ENCODE data around the gene CXCR1. TPM values are rescaled to one million over a fixed set of nuclear protein-coding genes. Genes with fewer than 3 reads are reported as not detected.
A peak's percentile ranks its signal among the peaks of the same experiment; 100 is the strongest.
"Not testable (repeated sequence)": the region's sequence is repeated elsewhere in the genome, so short reads cannot be mapped to it uniquely, and the experiment has no call there.

CXCR1 gene
- total RNA-seq, result not detected

DNA sequence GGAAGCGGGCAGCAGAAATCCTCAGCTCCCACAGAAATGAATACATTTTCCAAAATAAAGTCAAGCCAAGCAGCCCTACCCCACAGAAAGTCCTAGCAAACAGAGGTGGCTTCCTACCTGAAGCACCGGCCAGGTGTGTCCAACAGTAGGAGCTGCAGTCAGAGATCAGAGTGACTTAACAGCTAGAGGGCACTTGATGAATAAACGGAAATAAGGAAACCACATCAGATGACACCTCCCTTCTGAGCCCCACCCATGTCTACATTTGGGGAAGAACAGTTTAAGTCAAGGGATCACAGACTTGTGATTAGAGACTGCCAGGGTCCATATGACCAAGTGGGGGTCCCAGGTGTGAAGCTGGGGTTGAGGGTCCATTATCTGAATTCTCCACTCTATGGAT lies at the start of gene CXCR1:
CXCR1 (minus strand) TSS at position 172 of the 400 bp plus-strand sequence. CDS start 1,751 bp downstream, outside the sequence.
- DNase-seq, result peak; percentile 7

DNA sequence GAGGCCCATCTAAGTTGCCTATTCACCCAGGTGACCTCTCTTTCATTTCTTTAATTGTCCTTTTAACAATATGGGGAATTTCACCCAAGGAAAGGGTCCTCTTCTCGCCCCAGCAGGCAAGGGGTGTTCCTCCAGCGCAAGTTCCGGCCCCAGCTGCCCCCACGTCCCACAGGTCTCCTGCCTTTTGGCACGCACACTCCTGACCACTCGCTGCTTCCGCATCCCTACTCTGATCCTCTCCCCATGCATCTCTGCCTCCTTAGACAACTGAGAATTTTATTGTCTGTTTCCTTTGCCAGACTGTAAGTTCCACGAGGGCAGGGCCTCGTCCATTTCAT lies 49.5 kb upstream of the CXCR1 start:
- DNase-seq, result no peak

DNA sequence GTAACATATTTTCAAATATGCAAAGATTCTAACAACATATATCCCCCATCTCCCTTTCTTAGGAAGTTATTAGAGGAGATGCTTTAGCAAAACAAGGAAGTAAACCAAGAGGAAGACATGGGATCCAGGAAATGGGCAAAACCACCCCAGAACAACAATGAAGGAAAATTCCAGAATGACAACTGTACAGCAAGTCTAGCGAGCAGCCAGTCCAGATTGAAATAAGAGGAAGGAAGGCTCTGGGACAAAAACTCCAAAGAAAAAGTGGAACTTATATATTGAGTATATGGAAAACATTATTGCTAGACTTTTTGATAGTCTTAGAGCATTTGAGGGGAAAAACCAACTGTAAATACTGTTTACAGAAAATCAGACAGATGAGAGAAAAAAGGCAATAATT lies 47.4 kb upstream of the CXCR1 start:
- DNase-seq, result no peak

DNA sequence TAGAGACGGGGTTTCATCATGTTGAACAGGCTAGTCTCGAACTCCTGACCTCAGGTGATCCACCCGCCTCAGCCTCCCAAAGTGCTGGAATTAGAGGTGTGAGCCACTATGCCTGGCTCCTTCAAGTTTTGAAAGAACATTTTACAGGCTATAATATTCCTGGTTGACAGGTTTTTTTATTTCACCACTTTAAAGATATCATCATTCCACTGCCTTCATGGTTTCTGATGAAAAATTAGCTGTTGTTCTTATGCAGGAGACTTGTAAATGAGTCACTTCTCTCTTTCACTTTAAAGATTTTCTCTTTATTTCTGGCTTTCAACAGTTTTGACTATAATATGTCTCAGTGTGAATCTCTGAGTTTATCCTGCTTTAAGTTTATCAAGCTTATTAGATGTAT lies 42.3 kb upstream of the CXCR1 start:
- no peak for DNase-seq

DNA sequence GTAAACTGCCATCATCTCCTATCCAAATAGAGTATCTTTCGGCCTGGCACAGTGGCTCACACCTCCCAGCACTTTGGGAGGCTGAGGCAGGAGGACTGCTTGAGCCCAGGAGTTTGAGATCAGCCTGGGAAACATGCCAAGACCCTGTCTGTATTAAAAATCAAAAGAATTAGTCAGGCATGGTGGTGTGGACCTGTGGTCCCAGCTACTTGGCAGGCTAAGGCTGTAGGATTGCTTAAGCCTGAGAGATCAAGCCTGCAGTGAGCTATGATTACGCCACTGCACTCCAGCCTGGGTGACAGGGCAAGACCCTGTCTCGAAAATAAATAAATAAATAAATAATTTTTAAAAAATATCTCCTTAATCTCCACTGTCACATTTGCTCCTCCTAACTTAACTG lies 35.5 kb upstream of the CXCR1 start:
- DNase-seq, result no peak

DNA sequence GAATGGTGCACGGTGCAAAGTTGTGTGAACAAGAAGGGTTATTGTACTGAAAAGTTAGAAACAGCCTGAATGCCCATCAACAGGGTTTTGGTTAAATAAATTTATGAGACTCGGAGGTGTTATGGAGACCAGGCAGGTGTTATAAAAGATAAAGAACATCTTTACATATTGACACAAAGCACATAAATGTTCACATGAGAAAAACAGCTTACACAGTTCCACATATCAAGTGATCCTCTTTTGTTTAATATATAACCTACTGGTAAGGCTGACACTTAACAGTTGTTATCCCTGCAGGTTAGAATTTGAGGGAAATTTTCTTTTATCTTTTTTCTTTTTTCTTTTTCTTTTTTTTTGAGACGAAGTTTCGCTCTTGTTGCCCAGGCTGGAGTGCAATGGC lies 30.2 kb upstream of the CXCR1 start:
- DNase-seq, result no peak

DNA sequence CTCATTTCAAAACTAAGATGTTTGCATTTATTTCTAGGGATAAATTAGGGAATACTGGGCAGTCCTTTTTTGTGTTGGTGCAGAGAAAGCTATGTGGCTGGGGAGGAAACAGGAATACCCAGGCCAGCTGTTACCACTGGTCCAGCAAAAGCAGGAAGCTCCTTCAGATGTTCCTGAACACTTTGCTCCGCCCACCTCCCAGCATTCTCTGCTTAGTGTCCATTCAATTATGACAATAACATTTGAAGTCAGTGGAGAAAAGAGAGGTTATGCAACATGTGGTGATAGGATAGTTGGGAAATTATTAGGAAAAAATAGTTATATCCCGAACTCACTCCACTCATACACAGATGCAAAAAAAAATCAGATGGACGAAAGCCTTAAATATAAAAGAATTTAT lies 28.1 kb upstream of the CXCR1 start:
- DNase-seq, result no peak

DNA sequence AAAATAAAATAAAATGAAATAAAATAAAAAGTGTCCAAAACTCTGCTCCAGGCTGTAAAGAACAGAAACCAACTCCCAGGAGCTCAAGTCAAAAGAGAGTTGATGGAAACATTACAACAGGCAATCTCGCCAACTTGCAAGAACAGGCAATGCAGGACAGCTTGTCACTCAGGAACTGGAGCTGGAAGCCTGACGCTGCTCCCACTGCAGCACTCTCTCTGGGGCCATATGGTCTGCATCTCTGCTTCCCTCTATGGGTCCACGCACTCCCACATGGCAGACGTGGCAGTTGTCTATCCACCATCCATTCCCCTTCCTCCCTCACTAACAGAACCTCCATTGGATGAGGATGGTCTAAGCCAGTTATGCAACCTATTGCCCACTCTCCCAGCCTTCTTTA lies 26.9 kb upstream of the CXCR1 start:
- no peak for DNase-seq

DNA sequence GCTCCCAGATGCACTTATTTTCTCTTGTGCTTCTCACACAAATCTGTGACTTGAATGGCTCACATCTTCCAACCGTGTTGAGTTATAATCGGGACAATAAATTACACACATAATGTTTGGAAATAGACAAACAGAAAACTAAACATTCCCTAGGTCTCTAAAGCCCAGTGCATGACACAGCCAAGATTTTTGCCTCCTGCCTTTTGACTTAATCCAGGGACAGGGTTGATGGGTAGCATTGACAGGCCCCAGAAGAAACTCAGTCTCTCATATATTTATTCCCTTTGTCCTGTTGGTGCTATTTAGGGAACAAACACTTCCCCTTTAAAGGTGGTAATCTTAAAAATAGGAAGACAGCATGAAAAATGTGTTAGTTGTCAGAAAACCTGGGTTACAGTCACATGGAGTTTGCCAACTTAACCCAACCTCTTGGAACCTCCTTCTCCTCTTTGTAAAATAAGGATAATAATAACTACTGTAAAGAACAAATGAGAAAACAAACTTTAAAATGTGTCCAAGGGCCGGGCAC lies 26.2 kb upstream of the CXCR1 start:
- DNase-seq, result no peak

DNA sequence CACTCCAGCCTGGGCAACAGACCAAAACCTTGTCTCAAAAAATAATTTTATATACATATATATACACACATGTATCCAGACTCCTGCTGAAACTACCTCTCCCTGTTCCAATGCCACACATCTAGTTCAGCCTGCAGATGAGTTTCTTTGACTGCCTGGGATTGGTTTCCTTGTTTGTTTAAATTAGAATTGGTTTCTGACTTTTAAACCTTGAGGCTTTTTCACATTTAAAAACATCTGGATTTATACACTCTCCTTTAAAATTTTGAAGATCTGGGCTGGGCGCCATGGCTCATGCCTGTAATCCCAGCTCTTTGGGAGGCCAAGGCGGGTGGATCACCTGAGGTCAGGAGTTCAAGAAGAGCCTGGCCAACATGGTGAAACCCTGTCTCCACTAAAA lies 21.8 kb upstream of the CXCR1 start:
- no peak for DNase-seq

DNA sequence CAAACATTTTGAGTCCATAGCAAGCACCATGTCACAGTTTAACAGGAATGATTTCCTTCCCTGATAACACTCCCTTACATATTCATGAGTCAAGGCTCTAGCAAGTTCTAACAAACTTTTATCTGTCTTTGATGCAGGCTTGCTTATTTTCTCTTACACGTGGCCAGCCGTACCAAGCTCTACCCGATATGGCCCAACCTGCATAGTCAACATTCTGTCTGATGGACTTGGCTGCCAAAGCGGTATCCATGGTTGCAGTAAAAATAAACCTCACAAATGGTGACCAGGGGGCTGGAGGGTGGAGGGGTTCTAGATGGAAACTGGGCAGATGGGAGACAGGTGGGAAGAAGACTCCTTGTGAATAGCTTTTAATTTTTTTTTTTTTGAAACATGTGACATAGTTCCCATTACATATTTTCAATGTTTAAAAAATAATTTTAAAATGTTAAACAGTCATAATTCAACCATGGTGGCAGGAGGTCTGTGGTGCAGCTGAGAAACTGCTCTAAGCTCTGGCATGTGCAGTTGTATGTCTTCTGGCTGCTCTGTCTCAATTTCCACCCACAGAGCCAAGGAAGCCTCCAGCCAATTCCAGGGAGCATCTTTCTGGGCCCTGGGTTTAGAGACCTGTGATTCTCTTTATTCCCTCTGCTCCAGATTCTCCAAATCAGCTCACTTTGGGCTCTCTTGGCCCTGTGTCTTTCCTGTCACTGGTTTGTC lies 20.7 kb upstream of the CXCR1 start:
- no peak for DNase-seq

DNA sequence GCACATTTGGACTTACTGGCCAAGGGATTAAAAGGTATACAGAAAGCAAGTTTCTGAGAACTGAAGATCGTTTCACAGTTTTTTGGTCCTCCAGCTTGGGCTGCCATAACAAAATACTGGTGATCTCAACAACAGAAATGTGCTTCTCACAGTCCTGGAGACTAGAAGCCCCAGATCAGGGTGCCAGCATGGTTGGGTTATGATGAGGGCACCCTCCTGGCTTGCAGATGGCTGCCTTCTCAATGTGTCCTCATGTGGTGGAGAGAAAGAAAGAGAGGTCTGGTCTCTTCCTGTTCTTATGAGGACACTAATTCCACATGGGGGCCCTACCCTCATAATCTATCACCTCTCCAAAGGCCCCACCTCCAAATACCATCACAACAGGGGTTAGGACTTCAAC lies 20.1 kb upstream of the CXCR1 start:
- no peak for DNase-seq

DNA sequence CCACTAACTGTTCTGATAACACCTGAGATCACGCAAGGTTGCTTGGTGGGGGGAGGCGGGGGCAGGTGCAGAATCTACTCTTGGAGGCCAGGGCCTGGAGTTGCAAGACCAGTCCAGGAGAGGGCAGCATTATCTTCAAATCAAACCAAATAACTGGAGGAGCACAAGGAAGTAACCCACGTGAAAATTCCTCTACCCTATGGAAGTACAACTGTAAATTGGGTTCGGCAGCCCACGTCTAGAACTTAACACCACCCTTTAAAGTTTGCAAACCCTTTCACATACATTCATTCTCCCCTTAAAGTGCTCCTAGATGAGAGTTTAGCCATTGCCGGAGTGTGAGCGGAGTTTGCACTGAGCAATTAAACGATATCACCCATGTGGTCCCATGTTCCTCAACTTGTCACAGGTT lies 19.6 kb upstream of the CXCR1 start:
- peak; percentile 57 for DNase-seq

DNA sequence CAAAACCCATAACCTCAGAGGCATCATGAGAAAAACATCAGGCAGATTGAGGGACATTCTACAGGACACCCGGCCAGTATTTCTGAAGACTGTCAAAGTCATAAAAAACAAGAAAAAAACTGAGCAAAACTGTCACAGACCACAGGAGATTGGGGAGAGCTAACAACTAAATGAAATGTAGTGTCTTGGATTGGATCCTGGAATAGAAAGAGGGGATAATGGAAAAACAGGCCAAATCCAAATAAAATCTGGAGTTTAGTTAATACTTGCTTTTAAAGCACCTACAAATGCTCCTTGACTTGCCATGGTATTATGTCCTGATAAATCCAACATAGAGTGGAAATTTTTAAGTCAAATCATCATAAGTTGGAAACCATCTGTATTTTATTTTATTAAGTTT lies 17.6 kb upstream of the CXCR1 start:
- no peak for DNase-seq

DNA sequence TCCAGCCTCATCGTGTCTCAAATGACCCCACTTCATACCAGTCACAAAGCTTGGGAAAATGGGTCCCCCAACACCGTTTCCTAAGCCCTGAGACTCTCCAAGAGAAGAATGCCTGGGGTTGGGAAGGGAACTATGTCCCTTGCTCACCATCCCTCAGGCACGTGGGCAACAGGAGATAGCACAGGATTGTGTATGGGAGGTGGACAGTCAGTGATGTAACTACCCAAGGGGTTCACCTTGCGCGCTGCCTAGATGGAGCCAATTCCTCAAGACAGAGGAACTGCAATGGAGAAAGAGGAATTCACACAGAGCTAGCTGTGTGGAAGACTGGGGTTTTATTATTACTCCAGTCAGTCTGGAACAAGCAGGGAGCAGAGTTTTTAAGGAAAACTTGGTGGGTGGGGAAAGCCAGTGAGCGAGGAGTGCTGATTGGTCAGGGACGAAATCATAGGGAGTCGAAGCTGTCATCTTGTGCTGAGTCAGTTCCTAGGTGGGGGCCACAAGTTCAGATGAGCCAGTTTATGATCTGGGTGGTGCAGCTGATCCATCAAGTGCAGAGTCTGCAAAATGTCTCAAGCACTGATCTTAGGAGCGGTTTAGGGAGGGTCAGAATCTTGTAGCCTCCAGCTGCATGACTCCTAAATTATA lies 13.8 kb upstream of the CXCR1 start:
- DNase-seq, result no peak

DNA sequence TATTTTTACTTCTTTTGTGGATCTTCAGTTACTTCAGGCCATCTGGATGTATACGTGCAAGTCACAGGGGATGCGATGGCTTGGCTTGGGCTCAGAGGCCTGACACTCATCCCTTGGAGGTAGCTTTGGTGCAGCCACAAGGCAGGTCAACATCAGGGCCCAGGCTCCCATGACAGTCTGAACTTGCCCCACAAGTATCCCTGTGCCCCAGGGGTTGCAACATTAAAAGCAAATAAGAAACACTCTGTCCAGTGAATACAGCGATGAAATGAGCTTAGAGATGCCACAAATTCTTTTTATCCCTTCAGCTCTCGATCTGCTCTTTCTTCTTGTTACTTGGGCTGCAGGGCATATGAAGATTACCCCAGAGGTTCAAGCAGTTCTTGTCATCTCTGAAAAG lies 13.0 kb upstream of the CXCR1 start:
- no peak for DNase-seq

DNA sequence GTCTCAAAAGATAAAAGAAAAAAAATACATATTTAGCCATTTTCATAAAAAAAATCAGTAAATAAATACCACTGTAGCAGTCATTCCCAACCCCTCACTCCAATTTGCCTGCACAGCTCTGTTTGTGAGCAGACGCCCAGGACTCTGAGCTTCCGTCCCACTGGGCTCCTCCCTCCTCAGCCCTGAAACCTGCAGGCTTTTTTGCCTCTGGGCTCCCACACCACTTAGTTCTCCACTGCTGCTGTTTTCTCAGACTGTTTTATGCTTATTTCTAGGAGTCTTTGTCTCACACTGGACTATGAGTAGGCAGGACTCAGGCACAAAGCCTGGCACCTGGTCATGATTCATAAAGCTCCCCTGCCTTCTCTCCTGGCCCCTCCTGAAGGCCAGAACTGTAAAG lies 6.1 kb upstream of the CXCR1 start:
- DNase-seq, result no peak

DNA sequence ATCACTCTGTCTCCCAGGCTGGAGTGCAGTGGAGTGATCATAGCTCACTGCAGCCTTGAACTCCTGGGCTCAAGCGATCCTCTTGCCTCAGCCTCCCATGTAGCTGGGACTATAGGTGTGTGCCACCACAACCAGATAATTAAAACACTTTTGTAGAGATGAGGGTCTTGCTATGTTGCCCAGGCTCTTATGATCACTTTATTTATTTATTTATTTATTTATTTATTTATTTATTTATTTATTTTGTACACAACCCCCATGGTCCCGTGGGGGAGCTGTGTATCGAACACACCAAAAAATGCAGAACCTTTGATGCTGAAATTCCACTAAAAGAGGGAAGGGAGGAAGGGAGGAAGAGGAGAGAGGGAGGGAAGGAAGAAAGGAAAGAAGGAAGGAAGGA lies 5.0 kb upstream of the CXCR1 start:
- not testable (repeated sequence) for DNase-seq

DNA sequence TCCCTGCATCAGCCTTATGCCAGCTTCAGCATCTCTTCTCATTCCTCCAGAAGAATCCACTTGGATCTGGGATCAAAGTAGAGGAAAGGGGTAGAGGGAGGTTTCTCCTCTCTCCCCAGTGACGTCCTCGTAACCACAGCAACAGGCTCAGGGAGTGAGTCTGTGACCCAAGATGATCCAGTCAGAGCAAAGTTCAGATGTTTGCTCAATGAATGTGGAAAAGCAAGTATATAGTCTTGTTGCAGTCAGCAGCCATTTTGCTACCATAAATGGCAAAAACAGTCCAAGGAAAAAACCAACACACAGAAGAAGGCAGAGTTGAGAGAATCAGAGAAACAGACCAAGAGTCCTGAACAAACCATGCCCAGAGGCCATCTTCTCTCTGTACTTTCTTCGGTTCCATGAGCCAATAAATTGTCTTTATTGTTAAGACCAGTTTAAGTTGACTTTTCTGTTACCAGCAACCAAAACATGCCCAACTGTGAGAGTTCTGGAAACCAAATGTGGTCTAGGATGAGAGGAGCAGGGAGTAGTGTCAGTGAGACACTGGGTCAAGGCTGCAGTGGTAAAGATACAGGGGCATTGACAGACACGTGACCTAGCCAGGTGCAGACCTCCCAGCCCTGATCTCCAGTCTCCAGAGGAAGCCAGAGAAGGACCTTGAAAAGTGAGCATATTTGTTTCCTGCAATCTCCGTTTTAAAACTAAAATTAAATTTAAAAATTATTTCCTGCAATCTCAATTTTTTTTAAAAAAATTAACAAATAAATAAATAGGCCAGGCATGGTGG lies 3.2 kb upstream of the CXCR1 start:
- no peak for DNase-seq

DNA sequence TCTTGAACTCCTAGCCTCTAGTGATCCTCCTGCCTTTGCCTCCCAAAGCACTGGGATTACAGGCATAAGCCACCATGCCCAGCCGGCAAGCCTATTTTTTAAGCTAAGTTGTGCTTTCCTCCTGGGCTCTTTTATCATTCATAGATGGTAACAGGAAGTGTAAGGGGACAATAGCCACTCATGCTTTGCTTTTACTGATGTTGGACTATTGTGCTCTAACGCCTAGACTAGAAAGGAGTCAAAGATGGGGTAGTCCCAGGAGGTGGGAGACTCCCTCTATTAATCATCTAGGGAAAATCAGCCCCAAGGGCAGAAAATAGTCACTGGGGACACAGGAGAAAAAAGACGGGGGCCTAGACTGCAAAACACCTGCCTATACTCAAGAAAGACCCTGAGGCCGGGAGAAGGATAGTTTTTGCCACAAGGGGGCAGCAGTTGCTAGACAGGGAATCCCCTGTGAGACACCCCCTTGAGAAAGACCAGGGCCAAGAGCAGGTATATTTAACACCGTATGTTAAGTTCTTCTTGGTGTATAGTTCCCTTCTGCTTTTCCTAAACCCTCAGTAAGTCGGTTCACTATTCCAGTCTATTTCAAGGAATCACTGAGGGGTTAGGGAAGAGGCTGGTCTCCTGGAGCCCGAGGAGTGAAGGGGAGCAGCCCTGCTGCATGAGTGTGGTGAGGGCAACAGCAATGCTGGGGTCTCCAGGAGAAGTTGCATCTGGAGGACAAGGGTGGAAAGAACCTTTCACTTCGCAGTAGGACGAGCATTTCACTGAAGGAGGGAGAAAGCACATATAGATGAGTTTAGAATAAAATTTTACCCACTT lies 2.1 kb upstream of the CXCR1 start:
- DNase-seq, result peak; percentile 57

DNA sequence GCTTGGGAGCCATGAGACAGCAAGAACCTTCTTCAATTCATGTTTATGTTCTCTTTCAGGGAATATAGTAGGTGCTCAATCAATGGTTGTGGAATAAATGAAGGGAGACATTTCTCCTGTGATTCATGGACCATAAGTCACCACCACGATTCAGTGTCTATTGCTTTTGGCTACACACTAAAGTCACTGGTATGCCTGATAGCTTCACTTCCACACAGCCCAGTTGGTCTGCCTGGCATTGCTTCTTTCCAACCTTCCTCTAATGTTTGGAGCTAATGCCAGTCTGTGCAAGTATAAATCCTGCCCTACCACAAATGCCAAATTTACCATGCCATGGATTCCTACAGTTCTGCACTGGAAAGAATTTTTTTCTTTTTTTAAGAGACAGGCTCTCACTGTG lies 1.3 kb upstream of the CXCR1 start:
- DNase-seq, result no peak

DNA sequence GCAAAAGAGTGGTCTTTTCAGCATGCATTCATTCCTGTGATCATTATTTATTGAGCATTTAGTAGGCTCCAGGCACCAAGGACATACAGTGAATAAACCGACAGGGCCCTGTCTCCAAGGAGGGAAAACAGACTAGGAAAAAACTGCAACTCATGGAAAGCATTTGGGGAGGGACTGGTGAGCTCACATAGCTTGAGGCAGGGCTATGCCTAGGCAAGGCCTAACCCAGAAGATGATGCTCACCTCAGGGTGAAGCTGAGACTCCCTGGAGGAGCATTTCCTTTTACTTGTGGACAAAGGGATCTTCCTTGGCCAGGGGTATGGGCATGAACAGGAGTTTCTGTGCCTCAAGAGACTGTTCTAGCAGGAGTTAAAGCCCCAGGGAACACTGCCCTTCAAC lies 3.9 kb downstream of the CXCR1 start:
- DNase-seq, result no peak

DNA sequence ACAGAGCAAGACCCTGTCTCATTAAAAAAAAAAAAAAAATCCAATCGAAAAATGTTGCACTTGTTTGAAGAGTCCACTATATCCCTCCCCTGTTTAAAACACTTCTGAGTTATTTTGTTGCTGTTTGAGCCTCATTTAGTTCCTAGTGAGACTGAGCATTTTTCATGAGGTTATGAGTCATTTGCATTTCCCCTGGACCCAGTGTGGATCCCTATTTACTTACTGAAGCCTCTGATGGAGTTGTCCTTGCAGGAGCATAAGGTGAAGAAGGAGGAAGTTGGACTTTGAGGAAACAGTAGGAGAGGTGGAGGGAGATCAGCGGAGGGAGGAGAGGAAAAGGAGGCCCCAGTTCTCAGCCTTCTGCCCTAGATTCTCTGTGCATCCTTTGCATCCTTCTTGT lies 5.1 kb downstream of the CXCR1 start:
- DNase-seq, result no peak

Data from effector CD4-positive, alpha-beta T cell (primary cell).